PC-9 (cell line): ENCODE measurements around the gene TBC1D5. TPM values are rescaled to one million over a fixed set of nuclear protein-coding genes. Genes with fewer than 3 reads are reported as not detected.
"Not testable (repeated sequence)": the region's sequence is repeated elsewhere in the genome, so short reads cannot be mapped to it uniquely, and the experiment has no call there.

Experiments used
- BruUV-seq: library from RNA; stranded (reverse); fragments of 400-500 nt; replicated peaks from 2 replicates; lab custom pipeline; 2021; lab: Mats Ljungman, UMichigan
- CTCF ChIA-PET: fragments of 300-600 bp; sonication (Branson Sonifier 250); formaldehyde crosslinking; loops from one replicate; lab custom pipeline; 2022; ENCODE audit warnings: antibody characterized with exemption; lab: Charles Lee
- POLR2A ChIA-PET: fragments of 300-600 bp; sonication (Branson Sonifier 250); formaldehyde crosslinking; loops from one replicate; lab custom pipeline; 2022; ENCODE audit warnings: antibody characterized with exemption; ENCODE audit not compliant: unreplicated experiment; lab: Charles Lee
- DNase-seq, 2 experiments: peaks; one replicate each; pipeline versions ENCODE4 v3.0.0 to v3.0.0-alpha.2; 2015 to 2022; ENCODE audit warnings: mixed read lengths in 1 of 2
- H2AFZ ChIP-seq: fragments of 200-600 bp; sonication (generic); 2 replicates; pipeline ENCODE4 v1.8.1; 2017; ENCODE audit warnings: antibody characterized with exemption
- H3F3A ChIP-seq: fragments of 200-600 bp; sonication (generic); 2 replicates; pipeline ENCODE4 v1.8.1; 2017; ENCODE audit warnings: antibody characterized with exemption, mild to moderate bottlenecking, low read depth; ENCODE audit not compliant: insufficient read depth
- H3K27ac ChIP-seq: fragments of 200-600 bp; sonication (generic); 2 replicates; pipeline ENCODE4 v1.6.1; 2016; ENCODE audit warnings: mixed run types
- H3K27me3 ChIP-seq: fragments of 200-600 bp; sonication (generic); 2 replicates; pipeline ENCODE4 v1.6.1; 2016; ENCODE audit warnings: low read depth, mixed run types; ENCODE audit not compliant: insufficient read depth
- H3K36me3 ChIP-seq: fragments of 200-600 bp; sonication (generic); 2 replicates; pipeline ENCODE4 v1.6.1; 2016; ENCODE audit warnings: low read depth, mixed run types
- H3K4me1 ChIP-seq: fragments of 200-600 bp; sonication (generic); replicated peaks from 2 replicates; pipeline ENCODE4 v1.6.1; 2016; ENCODE audit warnings: mixed run types; ENCODE audit not compliant: insufficient read depth
- H3K4me2 ChIP-seq: fragments of 200-600 bp; sonication (generic); 2 replicates; pipeline ENCODE4 v1.6.1; 2017; ENCODE audit warnings: mixed run types
- H3K4me3 ChIP-seq: fragments of 200-600 bp; sonication (generic); 2 replicates; pipeline ENCODE4 v1.6.1; 2016; ENCODE audit warnings: mixed run types
- H3K79me2 ChIP-seq: fragments of 200-600 bp; sonication (generic); 2 replicates; pipeline ENCODE4 v1.6.1; 2017; ENCODE audit warnings: low read depth, mixed run types
- H3K9me2 ChIP-seq: fragments of 200-600 bp; sonication (generic); 2 replicates; pipeline ENCODE4 v1.8.1; 2017; ENCODE audit warnings: mild to moderate bottlenecking; ENCODE audit not compliant: insufficient read depth
- H3K9me3 ChIP-seq: fragments of 200-600 bp; sonication (generic); 2 replicates; pipeline ENCODE4 v1.8.1; 2016; ENCODE audit warnings: low read depth; ENCODE audit not compliant: insufficient read depth
- H4K20me1 ChIP-seq: fragments of 200-600 bp; sonication (generic); 2 replicates; pipeline ENCODE4 v1.8.1; 2017; ENCODE audit not compliant: insufficient read depth
- CTCF ChIP-seq: fragments of 200-600 bp; sonication (generic); conservative IDR thresholded peaks from 2 replicates; pipeline ENCODE4 v1.6.1; 2017; ENCODE audit warnings: mixed run types, antibody characterized with exemption, mild to moderate bottlenecking, moderate library complexity
- EZH2 ChIP-seq: fragments of 200-600 bp; sonication (generic); IDR thresholded peaks from 2 replicates; pipeline ENCODE4 v1.8.0; 2017; ENCODE audit warnings: antibody characterized with exemption, low read depth
- intact Hi-C: fragments of 100-400 bp; cut with micrococcal nuclease; formaldehyde crosslinking; loops from one replicate; pipeline ENCODE4 v1.10.0; 2022; ENCODE audit not compliant: unreplicated experiment
- total RNA-seq: library from RNA; stranded (reverse); gene quantifications from 2 replicates; pipeline ENCODE4 v1.2.3, GENCODE V29; 2021

Gene TBC1D5
- total RNA-seq, 1 experiment from 2014 or later, result 54.0 TPM

GRCh38 chr3:17695665-17696064 is 46.8 kb downstream of the TBC1D5 start:
- H3K79me2 ChIP-seq, H3K4me2 ChIP-seq, BruUV-seq, DNase-seq, H3K4me1 ChIP-seq, H3K9me2 ChIP-seq, H3K36me3 ChIP-seq, intact Hi-C loops, H3K4me3 ChIP-seq, H3K9me3 ChIP-seq, POLR2A ChIA-PET, H3F3A ChIP-seq, CTCF ChIA-PET, H2AFZ ChIP-seq, H3K27me3 ChIP-seq, H4K20me1 ChIP-seq, H3K27ac ChIP-seq: not testable (repeated sequence)

- intact Hi-C loops, H3K27ac ChIP-seq, H3K9me2 ChIP-seq, H3K4me1 ChIP-seq, DNase-seq, H3K4me2 ChIP-seq, H2AFZ ChIP-seq, H3K4me3 ChIP-seq, CTCF ChIA-PET, H3K36me3 ChIP-seq, H3F3A ChIP-seq, POLR2A ChIA-PET, H3K79me2 ChIP-seq, BruUV-seq, H3K9me3 ChIP-seq, H3K27me3 ChIP-seq, H4K20me1 ChIP-seq: not testable (repeated sequence)
Observed at GRCh38 chr3:17693670-17693999, 48.8 kb downstream of the TBC1D5 start.

- CTCF ChIA-PET, H3K27me3 ChIP-seq, H3K27ac ChIP-seq, DNase-seq, H2AFZ ChIP-seq, H3K9me2 ChIP-seq, H3F3A ChIP-seq, H3K9me3 ChIP-seq, intact Hi-C loops, POLR2A ChIA-PET, BruUV-seq, H3K79me2 ChIP-seq, H3K4me2 ChIP-seq, H3K4me3 ChIP-seq, H3K36me3 ChIP-seq, H4K20me1 ChIP-seq, H3K4me1 ChIP-seq: not testable (repeated sequence)
Observed at GRCh38 chr3:17692846-17693669, 49.4 kb downstream of the TBC1D5 start.

GRCh38 chr3:17687566-17687965 is 54.9 kb downstream of the TBC1D5 start:
- no peaks in the 10 kb centered on the region for H3K27me3 ChIP-seq
- H3K4me3 ChIP-seq, result no peak overlapping the region
- no peaks in the 10 kb centered on the region for H3K9me3 ChIP-seq
- no peak overlapping the region for H2AFZ ChIP-seq
- no peak overlapping the region for H3K27ac ChIP-seq
- H3K79me2 ChIP-seq, result no peaks in the 10 kb centered on the region
- TF ChIP-seq EZH2, result no peak
- no peak for TF ChIP-seq CTCF
- POLR2A ChIA-PET, result no interaction called here
- intact Hi-C loops, result no loop called here
- H3K4me2 ChIP-seq, result no peak overlapping the region
- H3K4me1 ChIP-seq, result no peaks in the 10 kb centered on the region
- no peaks in the 10 kb centered on the region for H4K20me1 ChIP-seq
- no peak for DNase-seq
- CTCF ChIA-PET, result no interaction called here
- no peaks in the 10 kb centered on the region for H3K36me3 ChIP-seq
- no peaks in the 10 kb centered on the region for H3K9me2 ChIP-seq
- H3F3A ChIP-seq, result no peaks in the 10 kb centered on the region
- BruUV-seq, result no TSS peak
